ENCODE data around the gene SORT1. TPM values are rescaled to one million over a fixed set of nuclear protein-coding genes. Genes with fewer than 3 reads are reported as not detected.

The SORT1 gene
- total and polyA plus RNA-seq, 2 of the 8 experiments (the other 6 are each of a cell fraction or from before 2014, with no cell fraction given) = 18.7 to 69.6 TPM

- no peak for TF ChIP-seq MAFK (IDR thresholded peaks at IDR 0.05; ENCODE audit: low read depth, low read length)
- TF ChIP-seq CTBP2 (IDR thresholded peaks at IDR 0.05; ENCODE audit: borderline replicate concordance, insufficient read depth, insufficient read length, low read length) = no peak
- no peak for TF ChIP-seq CHD7 (IDR thresholded peaks at IDR 0.05; ENCODE audit: insufficient replicate concordance, low read length)
- no peak for TF ChIP-seq TAF7 (optimal IDR thresholded peaks at IDR 0.05; ENCODE audit: borderline replicate concordance, low read depth, low read length)
- no peak for TF ChIP-seq CHD2 (IDR thresholded peaks at IDR 0.05; ENCODE audit: low read length)
These were observed 59.6 kb downstream of the SORT1 start (continued) for GRCh38 chr1:109338091-109338490.
